ENCODE results near the gene VAT1L. TPM values are rescaled to one million over a fixed set of nuclear protein-coding genes. Genes with fewer than 3 reads are reported as not detected.

Gene VAT1L
- total RNA-seq, 1 experiment from 2014 or later: 19.1 TPM

DNA sequence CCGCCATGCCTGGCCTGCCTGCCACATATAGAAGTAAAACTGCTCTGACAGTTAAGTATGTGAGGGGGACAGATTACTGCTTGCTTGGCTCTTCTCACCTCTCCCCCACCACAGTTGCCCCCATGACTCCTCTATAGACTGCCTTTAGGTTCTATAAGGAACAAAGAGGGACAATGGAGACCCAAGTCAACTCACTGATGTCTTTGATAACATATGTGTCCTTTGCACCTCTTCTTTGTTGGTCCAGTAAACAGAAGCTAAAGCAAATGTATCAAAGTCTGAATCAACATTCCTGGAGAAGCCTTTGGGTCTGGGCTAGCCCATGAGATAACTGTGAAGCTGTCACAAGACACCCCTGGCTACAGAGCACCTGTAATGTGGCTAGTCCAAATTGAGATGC lies 38.9 kb upstream of the VAT1L start:
- no peaks in the 10 kb centered on the region for H3K9me3 Mint-ChIP-seq
- no peaks in the 10 kb centered on the region for H3K36me3 Mint-ChIP-seq
- ChIA-PET CTCF (no interaction called here), POLR2A (no interaction called here)
- TF ChIP-seq, protein P1, sequence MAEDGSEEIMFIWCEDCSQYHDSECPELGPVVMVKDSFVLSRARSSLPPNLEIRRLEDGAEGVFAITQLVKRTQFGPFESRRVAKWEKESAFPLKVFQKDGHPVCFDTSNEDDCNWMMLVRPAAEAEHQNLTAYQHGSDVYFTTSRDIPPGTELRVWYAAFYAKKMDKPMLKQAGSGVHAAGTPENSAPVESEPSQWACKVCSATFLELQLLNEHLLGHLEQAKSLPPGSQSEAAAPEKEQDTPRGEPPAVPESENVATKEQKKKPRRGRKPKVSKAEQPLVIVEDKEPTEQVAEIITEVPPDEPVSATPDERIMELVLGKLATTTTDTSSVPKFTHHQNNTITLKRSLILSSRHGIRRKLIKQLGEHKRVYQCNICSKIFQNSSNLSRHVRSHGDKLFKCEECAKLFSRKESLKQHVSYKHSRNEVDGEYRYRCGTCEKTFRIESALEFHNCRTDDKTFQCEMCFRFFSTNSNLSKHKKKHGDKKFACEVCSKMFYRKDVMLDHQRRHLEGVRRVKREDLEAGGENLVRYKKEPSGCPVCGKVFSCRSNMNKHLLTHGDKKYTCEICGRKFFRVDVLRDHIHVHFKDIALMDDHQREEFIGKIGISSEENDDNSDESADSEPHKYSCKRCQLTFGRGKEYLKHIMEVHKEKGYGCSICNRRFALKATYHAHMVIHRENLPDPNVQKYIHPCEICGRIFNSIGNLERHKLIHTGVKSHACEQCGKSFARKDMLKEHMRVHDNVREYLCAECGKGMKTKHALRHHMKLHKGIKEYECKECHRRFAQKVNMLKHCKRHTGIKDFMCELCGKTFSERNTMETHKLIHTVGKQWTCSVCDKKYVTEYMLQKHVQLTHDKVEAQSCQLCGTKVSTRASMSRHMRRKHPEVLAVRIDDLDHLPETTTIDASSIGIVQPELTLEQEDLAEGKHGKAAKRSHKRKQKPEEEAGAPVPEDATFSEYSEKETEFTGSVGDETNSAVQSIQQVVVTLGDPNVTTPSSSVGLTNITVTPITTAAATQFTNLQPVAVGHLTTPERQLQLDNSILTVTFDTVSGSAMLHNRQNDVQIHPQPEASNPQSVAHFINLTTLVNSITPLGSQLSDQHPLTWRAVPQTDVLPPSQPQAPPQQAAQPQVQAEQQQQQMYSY (CRISPR knock-in tag; IDR thresholded peaks at IDR 0.05): no peak
- TF ChIP-seq SMAD3 (CRISPR knock-in tag; IDR thresholded peaks at IDR 0.05; ENCODE audit: borderline replicate concordance): no peak
- TF ChIP-seq SMAD4 (CRISPR knock-in tag; IDR thresholded peaks at IDR 0.05): no peak
- no peak for TF ChIP-seq TP53 (CRISPR knock-in tag; IDR thresholded peaks at IDR 0.05)
- TF ChIP-seq USF1 (CRISPR knock-in tag; IDR thresholded peaks at IDR 0.05): no peak
- TF ChIP-seq, protein P2, sequence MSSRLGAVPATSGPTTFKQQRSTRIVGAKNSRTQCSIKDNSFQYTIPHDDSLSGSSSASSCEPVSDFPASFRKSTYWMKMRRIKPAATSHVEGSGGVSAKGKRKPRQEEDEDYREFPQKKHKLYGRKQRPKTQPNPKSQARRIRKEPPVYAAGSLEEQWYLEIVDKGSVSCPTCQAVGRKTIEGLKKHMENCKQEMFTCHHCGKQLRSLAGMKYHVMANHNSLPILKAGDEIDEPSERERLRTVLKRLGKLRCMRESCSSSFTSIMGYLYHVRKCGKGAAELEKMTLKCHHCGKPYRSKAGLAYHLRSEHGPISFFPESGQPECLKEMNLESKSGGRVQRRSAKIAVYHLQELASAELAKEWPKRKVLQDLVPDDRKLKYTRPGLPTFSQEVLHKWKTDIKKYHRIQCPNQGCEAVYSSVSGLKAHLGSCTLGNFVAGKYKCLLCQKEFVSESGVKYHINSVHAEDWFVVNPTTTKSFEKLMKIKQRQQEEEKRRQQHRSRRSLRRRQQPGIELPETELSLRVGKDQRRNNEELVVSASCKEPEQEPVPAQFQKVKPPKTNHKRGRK (CRISPR knock-in tag; IDR thresholded peaks at IDR 0.05; ENCODE audit: borderline replicate concordance): no peak
- TF ChIP-seq ZNF219 (CRISPR knock-in tag; IDR thresholded peaks at IDR 0.05; ENCODE audit: borderline replicate concordance): no peak
- TF ChIP-seq, protein P3, sequence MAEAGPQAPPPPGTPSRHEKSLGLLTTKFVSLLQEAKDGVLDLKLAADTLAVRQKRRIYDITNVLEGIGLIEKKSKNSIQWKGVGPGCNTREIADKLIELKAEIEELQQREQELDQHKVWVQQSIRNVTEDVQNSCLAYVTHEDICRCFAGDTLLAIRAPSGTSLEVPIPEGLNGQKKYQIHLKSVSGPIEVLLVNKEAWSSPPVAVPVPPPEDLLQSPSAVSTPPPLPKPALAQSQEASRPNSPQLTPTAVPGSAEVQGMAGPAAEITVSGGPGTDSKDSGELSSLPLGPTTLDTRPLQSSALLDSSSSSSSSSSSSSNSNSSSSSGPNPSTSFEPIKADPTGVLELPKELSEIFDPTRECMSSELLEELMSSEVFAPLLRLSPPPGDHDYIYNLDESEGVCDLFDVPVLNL (CRISPR knock-in tag; IDR thresholded peaks at IDR 0.05; ENCODE audit: borderline replicate concordance, low read depth): no peak
- no peaks in the 10 kb centered on the region for H3K4me1 Mint-ChIP-seq
- H3K27me3 Mint-ChIP-seq (ENCODE audit: low read depth): peaks cover 3% of the 10 kb centered on the region; the same call in 1 of the 2 replicates
- no peak overlapping the region for H3K4me3 Mint-ChIP-seq
- ATAC-seq (no peak), DNase-seq (ENCODE audit: low spot score) (no peak)
- H3K27ac Mint-ChIP-seq: no peak overlapping the region

GRCh38 chr16:77758046-77758445 lies 30.3 kb upstream of the VAT1L start:
- Mint-ChIP-seq H3K9me3 (peaks cover 5% of the 10 kb centered on the region), H3K27me3 (ENCODE audit: low read depth) (no peaks in the 10 kb centered on the region; the same call in 1 of the 2 replicates), H3K36me3 (no peaks in the 10 kb centered on the region), H3K4me1 (no peaks in the 10 kb centered on the region), H3K27ac (no peak overlapping the region), H3K4me3 (no peak overlapping the region)
- DNase-seq (ENCODE audit: low spot score) (no peak), ATAC-seq (no peak)
- ChIA-PET POLR2A (no interaction called here), CTCF (no interaction called here)
- no peak for TF ChIP-seq SMAD3 (CRISPR knock-in tag; IDR thresholded peaks at IDR 0.05; ENCODE audit: borderline replicate concordance)
- no peak for TF ChIP-seq ZNF317 (CRISPR knock-in tag; IDR thresholded peaks at IDR 0.05; ENCODE audit: borderline replicate concordance, low read depth)
- no peak for TF ChIP-seq OVOL2 (CRISPR knock-in tag; IDR thresholded peaks at IDR 0.05; ENCODE audit: borderline replicate concordance)
- TF ChIP-seq, protein P4, sequence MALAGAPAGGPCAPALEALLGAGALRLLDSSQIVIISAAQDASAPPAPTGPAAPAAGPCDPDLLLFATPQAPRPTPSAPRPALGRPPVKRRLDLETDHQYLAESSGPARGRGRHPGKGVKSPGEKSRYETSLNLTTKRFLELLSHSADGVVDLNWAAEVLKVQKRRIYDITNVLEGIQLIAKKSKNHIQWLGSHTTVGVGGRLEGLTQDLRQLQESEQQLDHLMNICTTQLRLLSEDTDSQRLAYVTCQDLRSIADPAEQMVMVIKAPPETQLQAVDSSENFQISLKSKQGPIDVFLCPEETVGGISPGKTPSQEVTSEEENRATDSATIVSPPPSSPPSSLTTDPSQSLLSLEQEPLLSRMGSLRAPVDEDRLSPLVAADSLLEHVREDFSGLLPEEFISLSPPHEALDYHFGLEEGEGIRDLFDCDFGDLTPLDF (CRISPR knock-in tag; IDR thresholded peaks at IDR 0.05): no peak
- no peak for TF ChIP-seq ZBTB21 (CRISPR knock-in tag; IDR thresholded peaks at IDR 0.05; ENCODE audit: borderline replicate concordance)
- no peak for TF ChIP-seq IRF2 (CRISPR knock-in tag; IDR thresholded peaks at IDR 0.05; ENCODE audit: borderline replicate concordance, low read depth)
- no peak for TF ChIP-seq GABPB1 (CRISPR knock-in tag; IDR thresholded peaks at IDR 0.05)
- TF ChIP-seq FOXJ3 (CRISPR knock-in tag; IDR thresholded peaks at IDR 0.05; ENCODE audit: borderline replicate concordance): no peak
- TF ChIP-seq, protein P5, sequence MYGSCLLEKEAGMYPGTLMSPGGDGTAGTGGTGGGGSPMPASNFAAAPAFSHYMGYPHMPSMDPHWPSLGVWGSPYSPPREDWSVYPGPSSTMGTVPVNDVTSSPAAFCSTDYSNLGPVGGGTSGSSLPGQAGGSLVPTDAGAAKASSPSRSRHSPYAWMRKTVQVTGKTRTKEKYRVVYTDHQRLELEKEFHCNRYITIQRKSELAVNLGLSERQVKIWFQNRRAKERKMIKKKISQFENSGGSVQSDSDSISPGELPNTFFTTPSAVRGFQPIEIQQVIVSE (CRISPR knock-in tag; IDR thresholded peaks at IDR 0.05; ENCODE audit: borderline replicate concordance): no peak
- TF ChIP-seq MXD4 (CRISPR knock-in tag; IDR thresholded peaks at IDR 0.05; ENCODE audit: borderline replicate concordance): no peak
- TF ChIP-seq MLX (CRISPR knock-in tag; IDR thresholded peaks at IDR 0.05): no peak
